ENCODE measurements around the gene IKZF3.
A peak's percentile ranks its signal among the peaks of the same experiment; 100 is the strongest.

IKZF3 gene

GRCh38 chr17:39838784-39839183 is 25.3 kb downstream of the IKZF3 start:
- DNase-seq (ENCODE audit: low read depth): no peak
- H3K4me3 ChIP-seq (ENCODE audit: low read length): no peak overlapping the region
- no peak for TF ChIP-seq CTCF (IDR thresholded peaks at IDR 0.05; ENCODE audit: insufficient read depth, low read depth, low read length, missing control alignments)

- no peak overlapping the region for H3K4me3 ChIP-seq (ENCODE audit: low read length)
- TF ChIP-seq CTCF (IDR thresholded peaks at IDR 0.05; ENCODE audit: insufficient read depth, low read depth, low read length, missing control alignments): no peak
- no peak for DNase-seq (ENCODE audit: low read depth)
Measured at GRCh38 chr17:39838057-39838456, 26.1 kb downstream of the IKZF3 start.

- no peak for DNase-seq (ENCODE audit: low read depth)
- H3K4me3 ChIP-seq (ENCODE audit: low read length): no peak overlapping the region
- no peak for TF ChIP-seq CTCF (IDR thresholded peaks at IDR 0.05; ENCODE audit: insufficient read depth, low read depth, low read length, missing control alignments)
Measured at GRCh38 chr17:39836117-39836516, 28.0 kb downstream of the IKZF3 start.

GRCh38 chr17:39835038-39835786 is 28.9 kb downstream of the IKZF3 start:
- DNase-seq (ENCODE audit: low read depth): no peak
- no peak for TF ChIP-seq CTCF (IDR thresholded peaks at IDR 0.05; ENCODE audit: insufficient read depth, low read depth, low read length, missing control alignments)

GRCh38 chr17:39834017-39834416 is 30.1 kb downstream of the IKZF3 start:
- no peak for TF ChIP-seq CTCF (IDR thresholded peaks at IDR 0.05; ENCODE audit: insufficient read depth, low read depth, low read length, missing control alignments)
- H3K4me3 ChIP-seq (ENCODE audit: low read length): no peak overlapping the region
- DNase-seq (ENCODE audit: low read depth): no peak

More at GRCh38 chr17:39835038-39835786, 28.9 kb downstream of the IKZF3 start:
- H3K4me3 ChIP-seq (ENCODE audit: low read length): no peak overlapping the region

- DNase-seq (ENCODE audit: low read depth): no peak
- H3K4me3 ChIP-seq (ENCODE audit: low read length): no peak overlapping the region
- no peak for TF ChIP-seq CTCF (IDR thresholded peaks at IDR 0.05; ENCODE audit: insufficient read depth, low read depth, low read length, missing control alignments)
Measured at GRCh38 chr17:39831588-39831987, 32.5 kb downstream of the IKZF3 start.

GRCh38 chr17:39828443-39828842 is 35.7 kb downstream of the IKZF3 start:
- H3K4me3 ChIP-seq (ENCODE audit: low read length): no peak overlapping the region
- no peak for TF ChIP-seq CTCF (IDR thresholded peaks at IDR 0.05; ENCODE audit: insufficient read depth, low read depth, low read length, missing control alignments)
- peak; percentile 32 for DNase-seq (ENCODE audit: low read depth)

Measured in epithelial cell of esophagus (primary cell).